Endodermal cell (in vitro differentiated cells): ENCODE data around the gene PHKB. TPM values are rescaled to one million over a fixed set of nuclear protein-coding genes. Genes with fewer than 3 reads are reported as not detected.

ENCODE experiments used
- DNase-seq: peaks from one replicate; pipeline ENCODE4 v3.0.0-alpha.2; 2017
- H3K27ac ChIP-seq: 2 replicates; pipeline ENCODE4 v1.5.1; 2013; ENCODE audit warnings: mild to moderate bottlenecking, low read depth, low read length, moderate library complexity
- H3K27me3 ChIP-seq: 2 replicates; pipeline ENCODE4 v1.6.1; 2013; ENCODE audit warnings: mild to moderate bottlenecking, low read length, moderate library complexity; ENCODE audit not compliant: insufficient read depth, control insufficient read depth, poor library complexity, severe bottlenecking
- H3K36me3 ChIP-seq: 2 replicates; pipeline ENCODE4 v1.7.0; 2013; ENCODE audit warnings: mild to moderate bottlenecking, low read length, moderate library complexity; ENCODE audit not compliant: control insufficient read depth, insufficient read depth
- H3K4me1 ChIP-seq: one replicate; pipeline ENCODE4 v1.7.0; 2013; ENCODE audit warnings: low read length; ENCODE audit not compliant: control insufficient read depth, insufficient read depth
- H3K4me3 ChIP-seq: 2 replicates; pipeline ENCODE4 v1.5.1; 2013; ENCODE audit warnings: mild to moderate bottlenecking, low read length, moderate library complexity
- H3K9ac ChIP-seq: 2 replicates; pipeline ENCODE4 v1.6.1; 2013; ENCODE audit warnings: mild to moderate bottlenecking, low read length, moderate library complexity; ENCODE audit not compliant: poor library complexity, severe bottlenecking; ENCODE audit errors: extremely low read depth
- H3K9me3 ChIP-seq: 2 replicates; pipeline ENCODE4 v1.6.1; 2013; ENCODE audit warnings: mild to moderate bottlenecking, low read length, moderate library complexity; ENCODE audit not compliant: control insufficient read depth
- H3K27ac Mint-ChIP-seq: 2 replicates; pipeline ENCODE4 v1.8.0; 2020; ENCODE audit warnings: mixed read lengths
- H3K27me3 Mint-ChIP-seq: 2 replicates; pipeline ENCODE4 v1.8.0; 2021; ENCODE audit warnings: mild to moderate bottlenecking, mixed read lengths; ENCODE audit not compliant: insufficient read depth
- H3K36me3 Mint-ChIP-seq: 2 replicates; pipeline ENCODE4 v1.8.0; 2020; ENCODE audit warnings: low read depth, mixed read lengths
- H3K4me1 Mint-ChIP-seq: 2 replicates; pipeline ENCODE4 v1.8.0; 2020; ENCODE audit warnings: mixed read lengths
- H3K4me3 Mint-ChIP-seq: 2 replicates; pipeline ENCODE4 v1.8.0; 2020; ENCODE audit warnings: mild to moderate bottlenecking, moderate library complexity, mixed read lengths
- H3K9me3 Mint-ChIP-seq: 2 replicates; pipeline ENCODE4 v1.8.0; 2020; ENCODE audit warnings: mild to moderate bottlenecking, mixed read lengths
- WGBS, 2 experiments: methylation state at CpG; one replicate each; pipeline versions ENCODE4 v1.1.5 to v1.1.7; 2013; ENCODE audit warnings: missing lambda C conversion rate in 2 of 2, mixed read lengths in 1 of 2; ENCODE audit not compliant: insufficient coverage in 1 of 2, insufficient read length in 1 of 2; 5-methylcytosine and 5-hydroxymethylcytosine counted together
- total RNA-seq, 2 donors: library from RNA; stranded (reverse); fragmentation: NEBNext Ultra II Directional in 1 of 2; extraction: Animal tissue kit (Norgen Biotek cat#: 25700) in 1 of 2; gene quantifications; 2 replicates in 1 of 2; 3 replicates in 1 of 2; pipeline ENCODE4 v1.2.1, GENCODE V29; 2021
- TF ChIP-seq, protein P1 (sequence below): fragments of 200-600 bp; sonication (generic); conservative IDR thresholded peaks from 2 replicates; pipeline ENCODE4 v1.5.0; 2021; ENCODE audit warnings: antibody characterized with exemption, mild to moderate bottlenecking

The PHKB gene
- total RNA-seq, 2 donors from 2014 or later = 51.0 to 71.8 TPM

DNA sequence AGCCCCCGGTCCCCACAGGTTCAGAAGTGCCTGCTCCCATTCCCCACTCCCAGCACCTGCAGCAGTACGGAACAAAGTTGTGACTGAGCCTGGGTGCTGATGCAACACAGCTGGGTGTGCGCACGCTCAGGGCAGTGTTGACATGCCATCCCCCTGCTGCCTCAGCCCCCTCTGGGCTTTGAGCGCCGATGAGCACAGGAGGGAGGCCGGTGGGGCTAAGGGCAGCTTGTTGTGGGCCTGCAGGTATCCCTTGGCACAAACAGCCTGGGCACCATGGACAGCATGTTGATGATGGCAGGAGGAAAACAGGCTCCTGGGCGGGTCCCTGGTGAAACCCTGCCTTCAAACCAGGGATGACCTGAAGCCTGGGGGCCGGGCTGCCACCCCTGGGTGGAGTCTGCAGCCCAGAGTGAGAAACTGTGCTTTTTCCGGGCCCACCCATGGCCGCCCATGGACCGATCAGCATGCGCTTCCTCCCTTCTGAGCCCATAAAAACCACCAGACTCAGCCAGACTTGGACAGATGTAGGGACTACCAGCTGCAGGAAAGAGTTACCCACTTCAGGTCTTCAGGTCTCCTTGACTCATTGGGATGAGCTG lies 175.5 kb downstream of the PHKB start:
- TF ChIP-seq, protein P1, sequence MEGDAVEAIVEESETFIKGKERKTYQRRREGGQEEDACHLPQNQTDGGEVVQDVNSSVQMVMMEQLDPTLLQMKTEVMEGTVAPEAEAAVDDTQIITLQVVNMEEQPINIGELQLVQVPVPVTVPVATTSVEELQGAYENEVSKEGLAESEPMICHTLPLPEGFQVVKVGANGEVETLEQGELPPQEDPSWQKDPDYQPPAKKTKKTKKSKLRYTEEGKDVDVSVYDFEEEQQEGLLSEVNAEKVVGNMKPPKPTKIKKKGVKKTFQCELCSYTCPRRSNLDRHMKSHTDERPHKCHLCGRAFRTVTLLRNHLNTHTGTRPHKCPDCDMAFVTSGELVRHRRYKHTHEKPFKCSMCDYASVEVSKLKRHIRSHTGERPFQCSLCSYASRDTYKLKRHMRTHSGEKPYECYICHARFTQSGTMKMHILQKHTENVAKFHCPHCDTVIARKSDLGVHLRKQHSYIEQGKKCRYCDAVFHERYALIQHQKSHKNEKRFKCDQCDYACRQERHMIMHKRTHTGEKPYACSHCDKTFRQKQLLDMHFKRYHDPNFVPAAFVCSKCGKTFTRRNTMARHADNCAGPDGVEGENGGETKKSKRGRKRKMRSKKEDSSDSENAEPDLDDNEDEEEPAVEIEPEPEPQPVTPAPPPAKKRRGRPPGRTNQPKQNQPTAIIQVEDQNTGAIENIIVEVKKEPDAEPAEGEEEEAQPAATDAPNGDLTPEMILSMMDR = no peak
- Histone ChIP-seq H3K27ac (no peak overlapping the region), H3K27me3 (no peaks in the 10 kb centered on the region), H3K9ac (no peak overlapping the region), H3K4me3 (no peak overlapping the region), H3K4me1 (no peaks in the 10 kb centered on the region), H3K36me3 (no peaks in the 10 kb centered on the region), H3K9me3 (no peaks in the 10 kb centered on the region)
- H3K9me3 Mint-ChIP-seq = peaks cover under 1% of the 10 kb centered on the region
- no peaks in the 10 kb centered on the region for H3K27me3 Mint-ChIP-seq
- 91 to 97% methylated on average over 7 to 13 of the region's 13 CpGs for WGBS, 2 experiments
- H3K27ac Mint-ChIP-seq = no peak overlapping the region
- H3K4me3 Mint-ChIP-seq = no peak overlapping the region
- peaks cover 10% of the 10 kb centered on the region for H3K36me3 Mint-ChIP-seq
- no peak for DNase-seq
- H3K4me1 Mint-ChIP-seq = no peaks in the 10 kb centered on the region

DNA sequence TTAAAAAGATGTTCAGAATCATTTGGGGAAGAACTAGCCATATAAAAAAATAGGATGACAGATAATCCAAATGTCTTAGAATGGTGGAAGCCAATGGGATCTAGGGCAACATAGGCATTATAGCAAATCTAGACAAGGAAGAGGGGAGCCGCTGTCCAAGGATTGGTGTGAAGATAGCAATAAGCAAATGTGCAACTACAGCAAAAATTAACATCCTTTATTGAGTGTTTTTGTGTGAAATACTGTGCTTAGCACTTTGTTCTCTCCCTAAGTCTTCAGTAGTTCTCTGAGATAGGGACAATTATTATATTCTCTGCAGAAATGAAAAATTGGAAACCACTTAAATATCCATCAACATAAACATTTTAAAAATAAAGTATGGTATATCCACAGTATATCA lies 177.0 kb downstream of the PHKB start:
- Histone ChIP-seq H3K9ac (no peak overlapping the region), H3K27me3 (no peaks in the 10 kb centered on the region), H3K4me1 (no peaks in the 10 kb centered on the region), H3K36me3 (peaks cover 13% of the 10 kb centered on the region), H3K9me3 (no peaks in the 10 kb centered on the region), H3K27ac (no peak overlapping the region), H3K4me3 (no peak overlapping the region)
- Mint-ChIP-seq H3K4me1 (no peaks in the 10 kb centered on the region), H3K27me3 (no peaks in the 10 kb centered on the region), H3K27ac (no peak overlapping the region), H3K4me3 (no peak overlapping the region), H3K9me3 (no peaks in the 10 kb centered on the region), H3K36me3 (peaks cover 8% of the 10 kb centered on the region)
- TF ChIP-seq, protein P1 = no peak
- 70 to 90% methylated on average over 1 of the region's 1 CpG for WGBS, 2 experiments
- no peak for DNase-seq

DNA sequence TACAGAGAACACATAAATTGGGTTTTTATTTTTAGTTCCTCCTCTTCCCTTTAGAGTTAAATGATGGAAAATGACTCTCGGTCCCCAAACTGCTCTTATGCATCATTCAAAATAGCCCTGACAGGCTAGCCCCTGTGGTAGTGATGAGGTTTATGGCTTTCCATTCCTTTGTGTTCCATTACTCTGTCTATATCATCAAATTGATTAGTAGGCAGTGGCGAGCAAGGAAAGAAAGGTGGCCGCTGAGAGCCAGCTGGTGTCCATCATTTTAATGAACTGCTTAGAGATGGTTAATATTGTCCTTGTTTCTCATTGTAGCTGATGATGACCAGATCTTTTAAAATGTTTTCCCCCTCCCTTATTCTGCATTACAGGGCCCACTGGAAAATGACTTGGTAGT lies 179.5 kb downstream of the PHKB start:
- H3K4me3 ChIP-seq = no peak overlapping the region
- peaks cover 2% of the 10 kb centered on the region for H3K9me3 Mint-ChIP-seq
- no peaks in the 10 kb centered on the region for H3K27me3 ChIP-seq
- WGBS, 2 experiments = 100% methylated on average over 3 of the region's 3 CpGs; no CpG with 5 or more reads in 1 of the 2 experiments
- DNase-seq = no peak
- peaks cover 5% of the 10 kb centered on the region for H3K36me3 Mint-ChIP-seq
- TF ChIP-seq, protein P1 = no peak
- H3K9ac ChIP-seq = no peak overlapping the region
- H3K27ac Mint-ChIP-seq = no peak overlapping the region
- H3K27me3 Mint-ChIP-seq = no peaks in the 10 kb centered on the region
- H3K9me3 ChIP-seq = no peaks in the 10 kb centered on the region
- H3K4me1 ChIP-seq = no peaks in the 10 kb centered on the region
- peak overlapping the region; percentile 15 for H3K27ac ChIP-seq
- no peak overlapping the region for H3K4me3 Mint-ChIP-seq
- no peaks in the 10 kb centered on the region for H3K4me1 Mint-ChIP-seq
- H3K36me3 ChIP-seq = peaks cover 16% of the 10 kb centered on the region
